HepG2 (cell line): ENCODE data around the gene TECPR1. TPM values are rescaled to one million over a fixed set of nuclear protein-coding genes. Genes with fewer than 3 reads are reported as not detected.
A peak's percentile ranks its signal among the peaks of the same experiment; 100 is the strongest.

Experiments
- ATF5 ChIP-seq: sonication (generic); formaldehyde crosslinking; IDR thresholded peaks from 2 replicates; pipeline ENCODE4 v1.4.0; 2020; ENCODE audit warnings: mild to moderate bottlenecking, low read depth, missing genetic modification reagents
- ATRX ChIP-seq: sonication (generic); formaldehyde crosslinking; IDR thresholded peaks from 2 replicates; pipeline ENCODE4 v1.4.0; 2020; ENCODE audit warnings: missing genetic modification reagents, borderline replicate concordance
- CENPBD1 ChIP-seq: sonication (generic); formaldehyde crosslinking; IDR thresholded peaks from 2 replicates; pipeline ENCODE4 v1.8.0; 2022; ENCODE audit warnings: missing genetic modification reagents, low read depth, mild to moderate bottlenecking, borderline replicate concordance
- NCOA2 ChIP-seq: sonication (generic); formaldehyde crosslinking; IDR thresholded peaks from 2 replicates; pipeline ENCODE4 v1.8.0; 2022; ENCODE audit warnings: inconsistent platforms
- RFX5 ChIP-seq: IDR thresholded peaks from 2 replicates; pipeline ENCODE4 v1.6.1; 2011; ENCODE audit warnings: low read depth, low read length, improper control_type of control experiment
- SKI ChIP-seq: fragments of 450-650 bp; IDR thresholded peaks from one replicate; pipeline ENCODE4 v1.6.1; 2018; ENCODE audit warnings: mild to moderate bottlenecking; ENCODE audit not compliant: partially characterized antibody
- ZNF530 ChIP-seq: sonication (generic); formaldehyde crosslinking; IDR thresholded peaks from 2 replicates; pipeline ENCODE4 v1.5.0; 2020; ENCODE audit warnings: low read depth, mild to moderate bottlenecking, missing genetic modification reagents
- polyA plus RNA-seq, 8 experiments: library from polyadenylated mRNA; depleted of rRNA in 3 of 8; stranded (reverse) in 7 of 8; unstranded in 1 of 8; fragments of >200 nt; fragmentation: Illumina TruSeq in 4 of 8; extraction: Trizol in 4 of 8; gene quantifications; 2 replicates each; pipeline versions ENCODE4 v1.2.1 to v1.2.3, GENCODE V29; 2011 to 2016; ENCODE audit warnings: low read depth in 4 of 8, missing spikeins in 1 of 8, mixed read lengths in 1 of 8; ENCODE audit not compliant: insufficient read depth in 1 of 8
- total RNA-seq, 5 experiments: library from RNA; depleted of rRNA; stranded (reverse); fragments of >200 nt; fragmentation: Illumina TruSeq; extraction: Trizol; gene quantifications; 2 replicates each; pipeline ENCODE4 v1.2.3, GENCODE V29; 2016; ENCODE audit warnings: low read depth in 1 of 5
- TF ChIP-seq, protein P1 (sequence below): sonication (generic); formaldehyde crosslinking; IDR thresholded peaks from 2 replicates; pipeline ENCODE4 v1.9.0; 2021; ENCODE audit warnings: missing genetic modification reagents, mild to moderate bottlenecking, borderline replicate concordance
- TF ChIP-seq, protein P2 (sequence below): sonication (generic); formaldehyde crosslinking; IDR thresholded peaks from 2 replicates; pipeline ENCODE4 v1.4.0; 2020; ENCODE audit warnings: missing genetic modification reagents

TECPR1 gene
- total and polyA plus RNA-seq, 2 of the 13 experiments (the other 11 are each of a cell fraction or from before 2014, with no cell fraction given), result 2.3 to 6.3 TPM

DNA sequence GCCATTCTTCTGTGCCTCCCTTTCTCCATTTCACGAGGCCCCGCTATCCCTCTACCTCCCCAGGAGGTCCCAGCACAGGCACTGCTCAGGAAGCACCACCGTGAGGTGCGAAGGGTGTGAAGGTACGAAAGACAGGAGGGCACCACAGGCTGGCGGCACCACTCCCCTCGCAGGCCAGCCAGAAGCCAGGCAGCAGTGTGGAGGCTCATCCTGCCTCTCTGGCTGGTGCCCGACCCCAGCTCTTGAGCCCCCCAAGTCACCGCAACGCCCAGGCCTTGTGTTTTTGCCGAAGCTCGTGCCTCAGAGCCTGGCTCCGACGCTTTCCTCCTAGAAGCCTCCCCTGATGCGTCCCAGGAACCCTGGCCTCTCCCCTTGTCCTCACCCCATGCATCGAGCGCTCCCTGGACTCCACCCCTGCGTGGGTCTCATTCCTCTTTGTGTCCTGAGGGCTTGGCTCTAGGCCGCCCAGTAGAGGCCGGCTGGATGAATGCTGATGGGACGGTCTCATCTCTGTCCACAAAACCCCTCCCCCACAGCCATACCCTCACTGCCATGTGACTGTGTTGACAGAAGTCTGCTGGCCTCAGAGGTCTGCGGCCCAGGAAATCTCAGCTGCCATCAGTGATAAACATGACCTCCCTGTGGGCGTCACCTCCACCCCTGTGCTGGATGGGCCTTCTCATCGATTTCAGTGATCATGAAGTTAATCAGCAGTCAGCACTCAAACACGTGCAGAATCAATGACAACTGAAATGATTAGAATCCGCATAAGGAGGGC lies 48.8 kb upstream of the TECPR1 start (continued):
- TF ChIP-seq NCOA2 (CRISPR knock-in tag) (peak; percentile 72), CENPBD1 (CRISPR knock-in tag) (no peak), SKI (peak; percentile 72), RFX5 (no peak), ZNF530 (no peak), ATRX (CRISPR knock-in tag) (no peak), ATF5 (CRISPR knock-in tag) (0 out of 2 replicates have a peak, but pooled peaks have one; percentile 51)
- TF ChIP-seq, protein P1, sequence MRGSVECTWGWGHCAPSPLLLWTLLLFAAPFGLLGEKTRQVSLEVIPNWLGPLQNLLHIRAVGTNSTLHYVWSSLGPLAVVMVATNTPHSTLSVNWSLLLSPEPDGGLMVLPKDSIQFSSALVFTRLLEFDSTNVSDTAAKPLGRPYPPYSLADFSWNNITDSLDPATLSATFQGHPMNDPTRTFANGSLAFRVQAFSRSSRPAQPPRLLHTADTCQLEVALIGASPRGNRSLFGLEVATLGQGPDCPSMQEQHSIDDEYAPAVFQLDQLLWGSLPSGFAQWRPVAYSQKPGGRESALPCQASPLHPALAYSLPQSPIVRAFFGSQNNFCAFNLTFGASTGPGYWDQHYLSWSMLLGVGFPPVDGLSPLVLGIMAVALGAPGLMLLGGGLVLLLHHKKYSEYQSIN (CRISPR knock-in tag), result no peak
- TF ChIP-seq, protein P2, sequence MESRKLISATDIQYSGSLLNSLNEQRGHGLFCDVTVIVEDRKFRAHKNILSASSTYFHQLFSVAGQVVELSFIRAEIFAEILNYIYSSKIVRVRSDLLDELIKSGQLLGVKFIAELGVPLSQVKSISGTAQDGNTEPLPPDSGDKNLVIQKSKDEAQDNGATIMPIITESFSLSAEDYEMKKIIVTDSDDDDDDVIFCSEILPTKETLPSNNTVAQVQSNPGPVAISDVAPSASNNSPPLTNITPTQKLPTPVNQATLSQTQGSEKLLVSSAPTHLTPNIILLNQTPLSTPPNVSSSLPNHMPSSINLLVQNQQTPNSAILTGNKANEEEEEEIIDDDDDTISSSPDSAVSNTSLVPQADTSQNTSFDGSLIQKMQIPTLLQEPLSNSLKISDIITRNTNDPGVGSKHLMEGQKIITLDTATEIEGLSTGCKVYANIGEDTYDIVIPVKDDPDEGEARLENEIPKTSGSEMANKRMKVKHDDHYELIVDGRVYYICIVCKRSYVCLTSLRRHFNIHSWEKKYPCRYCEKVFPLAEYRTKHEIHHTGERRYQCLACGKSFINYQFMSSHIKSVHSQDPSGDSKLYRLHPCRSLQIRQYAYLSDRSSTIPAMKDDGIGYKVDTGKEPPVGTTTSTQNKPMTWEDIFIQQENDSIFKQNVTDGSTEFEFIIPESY, result peak; percentile 22; the same call in 1 of the 2 replicates
